HFFc6 (cell line): ENCODE results near the gene CPT1B. TPM values are rescaled to one million over a fixed set of nuclear protein-coding genes. Genes with fewer than 3 reads are reported as not detected.

Source experiments
- DNase-seq: peaks from one replicate; pipeline ENCODE4 v3.0.0-alpha.2; 2018
- H3K27ac Mint-ChIP-seq: 2 replicates; pipeline ENCODE4 v1.8.0; 2020; ENCODE audit warnings: mild to moderate bottlenecking, mixed read lengths
- H3K27me3 Mint-ChIP-seq: 2 replicates; pipeline ENCODE4 v1.8.0; 2021; ENCODE audit warnings: mild to moderate bottlenecking, moderate library complexity, mixed read lengths; ENCODE audit not compliant: insufficient read depth
- H3K36me3 Mint-ChIP-seq: 2 replicates; pipeline ENCODE4 v1.8.0; 2021; ENCODE audit warnings: low read depth, mixed read lengths
- H3K4me1 Mint-ChIP-seq: 2 replicates; pipeline ENCODE4 v1.8.0; 2020; ENCODE audit warnings: low read depth, mixed read lengths
- H3K4me3 Mint-ChIP-seq: 2 replicates; pipeline ENCODE4 v1.8.0; 2020; ENCODE audit warnings: mild to moderate bottlenecking, moderate library complexity, mixed read lengths
- H3K9me3 Mint-ChIP-seq: 2 replicates; pipeline ENCODE4 v1.8.0; 2020; ENCODE audit warnings: mild to moderate bottlenecking, mixed read lengths
- total RNA-seq, 6 experiments: library from RNA; stranded (reverse); fragmentation: NEBNext Ultra II Directional; extraction: Animal tissue kit (Norgen Biotek cat#: 25700); gene quantifications; 2 replicates in 1 of 6; 3 replicates in 5 of 6; pipeline ENCODE4 v1.2.3, GENCODE V29; 2021
- TF ChIP-seq, protein P1 (sequence below): fragments of 200-600 bp; sonication (generic); IDR thresholded peaks from 2 replicates; pipeline ENCODE4 v1.5.0; 2021; ENCODE audit warnings: antibody characterized with exemption, mild to moderate bottlenecking

Gene CPT1B
- total RNA-seq, 6 experiments from 2014 or later: 0.82 to 3.0 (median 1.5) TPM

DNA sequence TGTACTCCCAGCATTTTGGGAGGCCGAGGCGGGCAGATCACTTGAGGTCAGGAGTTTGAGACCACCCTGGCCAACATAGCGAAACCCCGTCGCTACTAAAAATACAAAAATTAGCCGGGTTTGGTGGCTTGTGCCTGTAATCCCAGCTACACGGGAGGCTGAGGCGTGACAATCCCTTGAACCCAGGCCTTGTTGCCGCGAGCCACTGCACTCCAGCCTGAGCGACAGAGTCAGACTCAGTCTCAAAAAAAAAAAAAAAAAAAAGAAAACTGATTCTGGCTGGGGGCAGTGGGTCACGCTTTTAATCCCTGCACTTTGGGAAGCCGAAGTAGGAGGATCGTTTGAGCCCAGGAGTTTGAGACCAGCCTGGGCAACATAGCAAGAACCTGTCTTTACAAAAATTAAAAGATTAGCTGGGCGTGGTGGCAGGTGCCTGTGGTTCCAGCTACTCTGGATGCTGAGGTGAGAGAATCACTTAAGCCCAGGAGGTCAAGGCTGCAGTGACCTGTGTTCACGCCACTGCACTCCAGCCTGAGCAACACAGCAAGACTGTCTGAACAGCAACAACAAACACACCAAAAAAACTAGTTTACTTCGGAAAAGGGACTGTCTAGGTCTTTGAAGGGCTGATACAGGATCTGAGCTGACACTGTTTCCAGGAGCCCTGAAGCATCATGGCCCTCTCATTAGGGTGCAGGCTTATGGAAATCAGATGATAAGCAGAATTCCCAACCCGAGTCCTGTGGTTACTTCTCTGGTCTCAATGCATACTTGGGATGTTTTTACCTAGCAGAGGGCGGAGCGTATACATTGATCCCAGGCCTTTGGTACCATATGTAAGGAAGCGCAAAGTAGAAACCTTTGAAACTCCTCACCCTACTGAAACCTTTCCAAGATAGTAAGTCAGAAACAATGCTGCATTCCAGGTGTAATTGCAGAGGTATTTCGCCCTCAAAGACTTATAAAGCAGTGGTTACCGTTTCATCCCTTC is 6.2 kb upstream of the CPT1B start:
- Mint-ChIP-seq H3K4me3 (peak overlapping the region; percentile 92), H3K4me1 (peaks cover 7% of the 10 kb centered on the region), H3K27me3 (peaks cover 6% of the 10 kb centered on the region; the same call in 1 of the 2 replicates)

DNA sequence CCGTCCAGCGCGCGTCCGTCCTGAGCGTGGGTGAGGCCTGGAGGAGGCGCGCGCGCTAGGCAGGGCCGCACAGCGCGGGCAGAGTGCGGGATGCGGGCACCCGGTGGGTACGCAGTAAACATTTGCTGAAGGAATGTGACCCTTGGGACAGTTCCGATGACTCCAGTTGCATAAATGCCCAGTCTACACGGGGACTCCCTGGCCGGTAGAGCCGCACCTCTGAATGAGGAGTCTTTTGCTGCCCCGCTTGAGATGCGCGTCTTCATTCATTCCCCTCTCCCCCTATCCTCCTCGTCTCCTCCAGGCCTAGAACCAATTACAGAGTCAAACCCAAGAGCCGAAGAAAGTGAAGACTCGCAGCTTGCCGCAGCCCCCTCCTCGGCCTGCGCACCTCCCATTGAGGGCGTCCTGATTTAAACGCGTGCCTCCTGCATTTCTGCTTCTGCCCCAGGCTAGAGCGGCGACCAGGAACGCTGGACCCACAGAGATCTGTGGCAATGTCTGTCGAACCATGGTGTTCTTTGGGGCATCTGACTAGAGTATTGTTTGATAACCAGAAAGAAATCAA is 5.2 kb upstream of the CPT1B start:
- Mint-ChIP-seq H3K27ac (peak overlapping the region; percentile 37), H3K9me3 (no peaks in the 10 kb centered on the region), H3K4me3 (peak overlapping the region; percentile 92), H3K36me3 (no peaks in the 10 kb centered on the region), H3K4me1 (peaks cover 13% of the 10 kb centered on the region), H3K27me3 (peaks cover 9% of the 10 kb centered on the region; the same call in 1 of the 2 replicates)
- TF ChIP-seq, protein P1, sequence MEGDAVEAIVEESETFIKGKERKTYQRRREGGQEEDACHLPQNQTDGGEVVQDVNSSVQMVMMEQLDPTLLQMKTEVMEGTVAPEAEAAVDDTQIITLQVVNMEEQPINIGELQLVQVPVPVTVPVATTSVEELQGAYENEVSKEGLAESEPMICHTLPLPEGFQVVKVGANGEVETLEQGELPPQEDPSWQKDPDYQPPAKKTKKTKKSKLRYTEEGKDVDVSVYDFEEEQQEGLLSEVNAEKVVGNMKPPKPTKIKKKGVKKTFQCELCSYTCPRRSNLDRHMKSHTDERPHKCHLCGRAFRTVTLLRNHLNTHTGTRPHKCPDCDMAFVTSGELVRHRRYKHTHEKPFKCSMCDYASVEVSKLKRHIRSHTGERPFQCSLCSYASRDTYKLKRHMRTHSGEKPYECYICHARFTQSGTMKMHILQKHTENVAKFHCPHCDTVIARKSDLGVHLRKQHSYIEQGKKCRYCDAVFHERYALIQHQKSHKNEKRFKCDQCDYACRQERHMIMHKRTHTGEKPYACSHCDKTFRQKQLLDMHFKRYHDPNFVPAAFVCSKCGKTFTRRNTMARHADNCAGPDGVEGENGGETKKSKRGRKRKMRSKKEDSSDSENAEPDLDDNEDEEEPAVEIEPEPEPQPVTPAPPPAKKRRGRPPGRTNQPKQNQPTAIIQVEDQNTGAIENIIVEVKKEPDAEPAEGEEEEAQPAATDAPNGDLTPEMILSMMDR: no peak
- no peak for DNase-seq

More for the DNA sequence above, 6.2 kb upstream of the CPT1B start:
- no peak for DNase-seq
- Mint-ChIP-seq H3K36me3 (no peaks in the 10 kb centered on the region), H3K27ac (no peak overlapping the region), H3K9me3 (no peaks in the 10 kb centered on the region)
- TF ChIP-seq, protein P1: no peak

DNA sequence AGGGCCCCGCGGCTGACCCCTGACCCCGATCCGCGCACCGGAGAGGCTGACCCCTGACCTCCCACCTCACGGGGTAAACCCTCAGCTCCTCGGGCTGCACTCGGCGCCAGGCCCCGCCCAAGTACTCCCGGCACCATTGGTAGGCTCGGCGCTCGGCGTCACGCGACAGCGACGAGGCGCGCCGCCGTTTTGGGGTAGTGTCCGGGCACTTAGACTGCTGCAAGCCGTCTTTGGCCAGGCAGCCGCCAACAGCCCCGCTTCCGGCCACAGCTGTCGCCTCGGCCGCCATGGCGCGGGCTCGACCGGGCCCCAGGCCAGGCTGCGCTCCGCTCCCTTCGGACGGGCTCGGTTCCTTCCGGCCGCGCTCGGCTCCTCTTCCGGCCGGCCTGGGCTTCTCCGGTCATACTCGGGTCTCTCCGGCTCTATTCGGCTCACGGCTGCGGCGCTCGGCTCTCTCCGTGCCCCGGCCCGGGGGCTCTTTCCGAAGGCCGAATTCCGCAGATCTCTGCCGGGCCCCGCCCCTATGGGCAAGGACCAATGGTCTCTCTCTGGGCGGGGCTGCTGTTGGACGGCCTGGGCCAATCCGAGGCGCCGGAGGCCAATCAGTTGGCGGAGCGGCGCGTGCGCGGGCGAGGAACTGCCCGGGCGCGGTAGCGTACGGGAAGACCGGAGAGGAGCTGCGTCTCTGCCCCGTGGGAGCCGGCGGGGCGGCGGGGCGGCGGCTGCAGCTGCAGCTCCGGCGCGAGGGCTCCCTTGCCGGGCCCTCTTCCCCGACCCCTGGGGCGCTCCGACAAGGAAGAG is 4.5 kb upstream of the CPT1B start, which contains the start of gene CHKB:
Gene CHKB (minus strand): TSS at position 357 of the 801 bp plus-strand sequence. CDS start 68 bp downstream, at position 289.
- DNase-seq: peak; percentile 97
- Mint-ChIP-seq H3K4me1 (peaks cover 14% of the 10 kb centered on the region), H3K27me3 (peaks cover 10% of the 10 kb centered on the region; the same call in 1 of the 2 replicates), H3K4me3 (peak within 1 kb of the TSS; percentile 92), H3K36me3 (no peaks in the 10 kb centered on the region), H3K9me3 (no peaks in the 10 kb centered on the region), H3K27ac (peak within 1 kb of the TSS; percentile 88)
- TF ChIP-seq, protein P1: no peak

DNA sequence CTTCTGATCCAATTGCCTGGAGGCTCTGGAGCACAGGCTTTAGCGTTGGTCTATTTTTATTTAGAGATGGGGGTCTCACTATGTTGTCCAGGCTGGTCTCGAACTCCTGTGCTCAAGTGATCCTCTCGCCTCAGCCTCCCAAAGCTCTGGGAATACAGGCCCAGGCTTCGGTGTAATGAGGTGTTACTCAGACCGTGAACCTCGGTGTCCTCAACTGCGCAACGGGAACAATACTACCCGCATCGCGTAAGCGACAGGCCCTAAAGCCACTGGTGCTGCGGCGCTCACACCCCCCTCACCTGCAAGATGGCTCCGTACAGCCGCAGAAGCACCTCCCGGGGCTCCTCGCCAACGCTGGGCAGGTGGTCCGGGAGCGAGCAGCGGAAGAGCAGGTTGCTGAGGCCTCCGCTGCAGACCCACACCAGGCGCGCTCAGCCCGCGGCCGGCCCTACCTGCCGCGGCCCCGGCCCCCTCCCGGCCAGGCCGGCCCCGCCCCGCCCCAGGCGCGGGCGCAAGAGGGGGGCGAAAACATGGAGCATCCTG is 3.8 kb upstream of the CPT1B start:
- no peak for DNase-seq
- no peaks in the 10 kb centered on the region for H3K36me3 Mint-ChIP-seq
- peaks cover 14% of the 10 kb centered on the region for H3K4me1 Mint-ChIP-seq
- TF ChIP-seq, protein P1: no peak
- peaks cover 11% of the 10 kb centered on the region for H3K27me3 Mint-ChIP-seq
- peak overlapping the region; percentile 88 for H3K27ac Mint-ChIP-seq
- H3K9me3 Mint-ChIP-seq: no peaks in the 10 kb centered on the region
- H3K4me3 Mint-ChIP-seq: peak overlapping the region; percentile 92
